NCI-H748 treated with DMSO at 0.1 percent for 48 hours (cell line): ENCODE results near the gene NMRK2.
"Not testable (repeated sequence)": the region's sequence is repeated elsewhere in the genome, so short reads cannot be mapped to it uniquely, and the experiment has no call there.

ENCODE experiments used
- DNase-seq: peaks from one replicate; lab custom pipeline; 2025; lab: John Stamatoyannopoulos, UW

NMRK2 gene

GRCh38 chr19:3964256-3965194 lies 31.7 kb downstream of the NMRK2 start:
- no peak for DNase-seq

- no peak for DNase-seq
These were observed 33.5 kb downstream of the NMRK2 start for GRCh38 chr19:3966051-3967017.

- not testable (repeated sequence) for DNase-seq
These were observed 35.1 kb downstream of the NMRK2 start for GRCh38 chr19:3967983-3968382.

- no peak for DNase-seq
These were observed 35.9 kb downstream of the NMRK2 start for GRCh38 chr19:3968556-3969434.

- no peak for DNase-seq
These were observed 36.8 kb downstream of the NMRK2 start for GRCh38 chr19:3969435-3970312.

- DNase-seq, result no peak
These were observed 37.5 kb downstream of the NMRK2 start for GRCh38 chr19:3970313-3970807.

GRCh38 chr19:3970808-3971598 lies 38.1 kb downstream of the NMRK2 start, which contains the start of gene DAPK3:
Gene DAPK3 (minus strand): TSS chr19:3971099. CDS start chr19:3969735, 1,364 bp downstream.
- DNase-seq, result peak; percentile 83

GRCh38 chr19:3975144-3975543 lies 42.3 kb downstream of the NMRK2 start:
- no peak for DNase-seq

- no peak for DNase-seq
These were observed 42.8 kb downstream of the NMRK2 start for GRCh38 chr19:3975637-3976087.

GRCh38 chr19:3976495-3977241 lies 43.8 kb downstream of the NMRK2 start:
- no peak for DNase-seq

GRCh38 chr19:3977242-3978143 lies 44.6 kb downstream of the NMRK2 start:
- no peak for DNase-seq

GRCh38 chr19:3978145-3978544 lies 45.3 kb downstream of the NMRK2 start:
- no peak for DNase-seq

GRCh38 chr19:3979289-3979673 lies 46.4 kb downstream of the NMRK2 start:
- DNase-seq, result no peak

- DNase-seq, result no peak
These were observed 46.9 kb downstream of the NMRK2 start for GRCh38 chr19:3979674-3980352.

- DNase-seq, result no peak
These were observed 47.7 kb downstream of the NMRK2 start for GRCh38 chr19:3980353-3981251.

- DNase-seq, result no peak
These were observed 48.5 kb downstream of the NMRK2 start for GRCh38 chr19:3981373-3981735.
